Measurements from ENCODE around the gene HOMER2. TPM values are rescaled to one million over a fixed set of nuclear protein-coding genes. Genes with fewer than 3 reads are reported as not detected.

The HOMER2 gene
- total RNA-seq, 1 donor from 2014 or later: 48.8 TPM

DNA sequence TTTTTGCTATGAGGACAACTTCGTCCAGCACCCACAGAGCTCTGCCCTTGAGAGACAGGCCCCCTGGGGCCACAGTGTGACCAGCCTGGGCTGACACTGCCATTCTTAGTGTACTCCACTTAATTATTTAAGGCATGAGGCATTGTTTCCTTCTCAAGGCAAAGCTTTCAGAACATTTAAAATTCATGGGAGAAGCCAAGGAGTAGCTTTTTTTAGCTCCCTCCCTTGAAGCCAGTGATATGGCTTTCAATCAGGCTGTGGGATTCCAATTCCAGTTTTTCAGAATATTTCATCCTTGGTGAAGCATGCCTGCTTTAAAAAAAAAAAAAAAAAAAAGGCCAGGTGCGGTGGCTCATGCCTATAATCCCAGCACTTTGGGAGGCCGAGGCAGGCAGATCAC, 21.3 kb downstream of the HOMER2 start:
- no peak overlapping the region for H3K4me3 ChIP-seq (ENCODE audit: low read depth, low read length)
- DNase-seq (ENCODE audit: low read depth): no peak
- TF ChIP-seq, protein P1, sequence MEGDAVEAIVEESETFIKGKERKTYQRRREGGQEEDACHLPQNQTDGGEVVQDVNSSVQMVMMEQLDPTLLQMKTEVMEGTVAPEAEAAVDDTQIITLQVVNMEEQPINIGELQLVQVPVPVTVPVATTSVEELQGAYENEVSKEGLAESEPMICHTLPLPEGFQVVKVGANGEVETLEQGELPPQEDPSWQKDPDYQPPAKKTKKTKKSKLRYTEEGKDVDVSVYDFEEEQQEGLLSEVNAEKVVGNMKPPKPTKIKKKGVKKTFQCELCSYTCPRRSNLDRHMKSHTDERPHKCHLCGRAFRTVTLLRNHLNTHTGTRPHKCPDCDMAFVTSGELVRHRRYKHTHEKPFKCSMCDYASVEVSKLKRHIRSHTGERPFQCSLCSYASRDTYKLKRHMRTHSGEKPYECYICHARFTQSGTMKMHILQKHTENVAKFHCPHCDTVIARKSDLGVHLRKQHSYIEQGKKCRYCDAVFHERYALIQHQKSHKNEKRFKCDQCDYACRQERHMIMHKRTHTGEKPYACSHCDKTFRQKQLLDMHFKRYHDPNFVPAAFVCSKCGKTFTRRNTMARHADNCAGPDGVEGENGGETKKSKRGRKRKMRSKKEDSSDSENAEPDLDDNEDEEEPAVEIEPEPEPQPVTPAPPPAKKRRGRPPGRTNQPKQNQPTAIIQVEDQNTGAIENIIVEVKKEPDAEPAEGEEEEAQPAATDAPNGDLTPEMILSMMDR (conservative IDR thresholded peaks at IDR 0.05; ENCODE audit: low read depth, low read length): no peak

DNA sequence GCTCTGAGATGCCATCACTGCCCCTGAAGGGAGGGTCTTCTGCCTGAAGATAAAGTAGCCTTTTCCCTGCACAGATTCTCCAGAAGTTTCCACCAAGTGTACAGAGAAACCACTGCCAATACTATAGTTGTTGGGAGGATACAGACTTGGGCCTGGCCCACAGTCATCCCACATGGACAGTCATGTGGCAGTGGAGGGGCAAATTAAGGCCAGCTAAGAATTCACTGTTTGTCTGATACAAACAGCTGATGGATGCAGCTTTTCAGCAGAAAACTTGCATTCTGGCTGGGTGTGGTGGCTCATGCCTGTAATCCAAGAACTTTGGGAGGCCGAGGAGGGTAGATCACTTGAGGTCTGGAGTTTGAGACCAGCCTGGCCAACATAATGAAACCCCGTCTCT, 22.1 kb downstream of the HOMER2 start:
- H3K4me3 ChIP-seq (ENCODE audit: low read depth, low read length): no peak overlapping the region
- no peak for DNase-seq (ENCODE audit: low read depth)
- TF ChIP-seq, protein P1 (conservative IDR thresholded peaks at IDR 0.05; ENCODE audit: low read depth, low read length): no peak

DNA sequence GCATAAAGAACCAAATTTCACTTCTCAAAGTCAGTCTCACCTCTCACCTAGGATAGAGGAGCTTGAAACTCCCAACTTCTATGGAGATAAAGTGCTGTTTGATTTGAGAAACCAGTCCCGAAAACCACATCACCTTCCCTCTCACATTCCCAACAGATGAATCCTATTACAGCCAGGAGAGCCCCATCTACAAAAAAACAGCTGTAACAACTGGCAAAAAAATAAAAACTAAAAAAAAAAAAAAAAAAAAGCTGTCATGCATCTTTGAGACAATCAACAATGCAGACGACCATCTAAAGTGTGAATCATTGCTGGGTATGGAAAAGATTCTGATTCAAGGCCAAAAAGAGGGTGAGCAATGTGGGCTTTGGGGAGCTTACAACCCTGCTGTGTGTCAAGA, 23.8 kb downstream of the HOMER2 start:
- no peak overlapping the region for H3K4me3 ChIP-seq (ENCODE audit: low read depth, low read length)
- no peak for DNase-seq (ENCODE audit: low read depth)
- TF ChIP-seq, protein P1 (conservative IDR thresholded peaks at IDR 0.05; ENCODE audit: low read depth, low read length): no peak

DNA sequence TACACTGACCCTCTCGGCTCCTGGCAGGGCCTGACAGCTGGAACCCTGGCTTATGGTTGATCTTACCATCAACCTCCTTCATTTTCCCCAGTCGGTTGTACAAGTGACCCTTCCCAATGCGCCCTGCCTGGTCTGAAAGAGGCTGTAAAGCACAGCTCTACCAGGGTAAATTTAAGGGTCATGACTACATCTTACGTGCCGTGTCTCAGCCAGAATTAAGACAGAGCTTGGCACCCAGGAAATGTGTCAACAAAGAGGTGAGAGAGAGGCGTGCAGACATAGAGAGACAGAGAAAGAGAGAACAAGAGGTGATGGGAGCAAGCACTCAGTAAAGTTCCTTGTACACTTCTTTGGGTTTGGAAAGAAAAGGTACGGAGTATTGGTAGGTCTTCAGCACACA, 28.8 kb downstream of the HOMER2 start:
- TF ChIP-seq, protein P1 (conservative IDR thresholded peaks at IDR 0.05; ENCODE audit: low read depth, low read length): no peak

DNA sequence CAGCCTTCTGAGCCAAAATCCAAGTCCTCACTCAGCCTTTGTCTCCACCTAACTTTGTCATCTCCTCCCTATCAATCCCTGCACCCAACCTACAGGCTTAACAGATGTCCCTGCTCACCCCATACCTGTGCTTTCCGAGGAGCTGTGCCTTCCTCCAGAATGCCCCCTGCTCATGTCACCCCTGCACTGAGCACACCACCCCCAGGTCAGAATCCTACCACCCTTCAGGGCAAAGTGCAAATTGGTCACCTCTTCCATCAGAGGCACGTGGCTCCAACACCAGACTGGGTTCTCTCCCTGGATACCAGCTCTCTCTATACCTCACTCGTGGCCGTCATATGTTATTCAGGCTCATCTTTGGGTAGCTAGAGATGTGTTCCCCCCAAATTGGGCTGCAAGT, 29.8 kb downstream of the HOMER2 start:
- TF ChIP-seq, protein P1 (conservative IDR thresholded peaks at IDR 0.05; ENCODE audit: low read depth, low read length): no peak
- no peak for DNase-seq (ENCODE audit: low read depth)
- no peak overlapping the region for H3K4me3 ChIP-seq (ENCODE audit: low read depth, low read length)

More for the DNA sequence above, 28.8 kb downstream of the HOMER2 start:
- H3K4me3 ChIP-seq (ENCODE audit: low read depth, low read length): no peak overlapping the region
- DNase-seq (ENCODE audit: low read depth): no peak

DNA sequence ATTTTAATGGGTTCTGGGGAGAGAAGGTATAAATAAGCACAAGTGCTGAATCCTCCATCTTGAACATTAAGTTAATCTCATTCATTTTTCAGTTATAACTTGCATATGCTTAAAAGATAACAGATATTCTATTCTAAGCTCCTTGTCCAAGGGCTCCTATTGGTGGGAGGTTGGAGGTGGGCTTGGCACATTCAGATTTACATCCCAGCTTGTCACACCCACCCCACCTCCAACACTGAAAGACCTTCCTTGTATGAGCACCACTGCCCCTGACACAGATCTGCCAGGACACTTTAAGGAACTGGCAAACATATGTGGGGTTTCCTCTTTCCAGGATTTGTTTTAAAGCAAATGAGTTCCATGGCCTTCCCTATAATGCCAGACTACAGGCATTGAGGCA, 30.6 kb downstream of the HOMER2 start:
- TF ChIP-seq, protein P1 (conservative IDR thresholded peaks at IDR 0.05; ENCODE audit: low read depth, low read length): no peak
- H3K4me3 ChIP-seq (ENCODE audit: low read depth, low read length): no peak overlapping the region
- DNase-seq (ENCODE audit: low read depth): no peak

DNA sequence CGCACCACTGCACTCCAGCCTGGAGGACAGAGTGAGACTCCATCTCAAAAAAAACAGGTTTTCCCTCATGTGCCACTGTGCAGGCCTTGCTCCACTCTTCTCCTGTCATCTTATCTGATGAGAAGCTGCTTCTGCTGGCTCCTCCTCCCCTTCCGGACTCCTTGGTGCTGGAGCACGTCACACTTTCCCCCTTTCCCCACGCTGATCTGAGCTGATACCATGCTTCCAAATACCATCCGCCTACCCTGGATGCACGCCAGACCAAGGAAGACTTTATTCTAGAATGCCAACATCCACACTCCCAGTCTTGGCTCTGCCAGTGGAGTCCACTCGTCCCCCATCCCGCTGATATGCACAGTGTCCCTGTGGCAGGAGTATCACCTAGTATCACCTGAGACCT, 31.3 kb downstream of the HOMER2 start:
- H3K4me3 ChIP-seq (ENCODE audit: low read depth, low read length): no peak overlapping the region
- DNase-seq (ENCODE audit: low read depth): no peak
- TF ChIP-seq, protein P1 (conservative IDR thresholded peaks at IDR 0.05; ENCODE audit: low read depth, low read length): no peak
